GM10847 (cell line): ENCODE data around the gene MCOLN1.
A peak's percentile ranks its signal among the peaks of the same experiment; 100 is the strongest.

Experiments
- POLR2A ChIP-seq: IDR thresholded peaks from 2 replicates; pipeline ENCODE4 v1.6.1; 2011; ENCODE audit not compliant: insufficient read length; ENCODE audit errors: extremely low read depth

The MCOLN1 gene

DNA sequence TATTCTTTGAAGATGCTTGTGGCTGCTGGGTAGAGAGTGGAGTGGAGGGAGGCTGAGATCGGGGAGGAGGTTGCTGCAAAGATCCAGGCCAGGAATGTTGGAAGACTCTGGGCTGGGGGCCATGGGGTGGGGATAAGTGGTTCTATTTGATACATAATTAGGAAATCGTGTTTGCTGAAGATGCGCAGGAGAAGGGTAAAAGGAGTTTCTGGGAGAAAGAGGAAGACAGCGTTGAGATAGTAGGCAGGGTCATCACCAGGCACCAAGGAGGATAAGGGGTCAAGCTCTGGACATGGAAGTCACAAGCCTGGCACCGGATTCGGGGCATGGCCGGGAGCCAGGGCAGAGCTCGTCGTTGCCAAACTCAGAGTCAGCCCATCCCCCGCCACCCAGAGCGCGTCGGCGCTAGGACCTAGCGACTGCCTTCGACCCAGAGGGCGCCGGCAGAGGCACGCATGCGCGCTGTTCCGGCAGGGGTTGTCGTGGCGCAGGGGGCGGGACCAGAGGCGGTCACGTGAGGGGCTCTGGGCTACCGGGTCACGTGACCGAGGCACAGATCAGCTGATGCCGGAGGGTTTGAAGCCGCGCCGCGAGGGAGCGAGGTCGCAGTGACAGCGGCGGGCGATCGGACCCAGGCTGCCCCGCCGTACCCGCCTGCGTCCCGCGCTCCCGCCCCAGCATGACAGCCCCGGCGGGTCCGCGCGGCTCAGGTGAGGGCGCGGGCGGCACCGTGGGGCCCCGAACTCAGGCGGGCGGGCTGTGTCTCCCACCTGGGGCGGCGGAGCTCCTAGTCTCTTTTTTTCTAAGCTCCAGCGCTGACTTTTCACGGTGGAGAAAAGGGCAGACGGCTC lies at the start of gene MCOLN1:
Gene MCOLN1, plus strand, starts transcription at position 553 of the 851 bp plus-strand sequence. Its CDS starts 127 bp downstream, at position 680.
- peak; percentile 58 for TF ChIP-seq POLR2A

DNA sequence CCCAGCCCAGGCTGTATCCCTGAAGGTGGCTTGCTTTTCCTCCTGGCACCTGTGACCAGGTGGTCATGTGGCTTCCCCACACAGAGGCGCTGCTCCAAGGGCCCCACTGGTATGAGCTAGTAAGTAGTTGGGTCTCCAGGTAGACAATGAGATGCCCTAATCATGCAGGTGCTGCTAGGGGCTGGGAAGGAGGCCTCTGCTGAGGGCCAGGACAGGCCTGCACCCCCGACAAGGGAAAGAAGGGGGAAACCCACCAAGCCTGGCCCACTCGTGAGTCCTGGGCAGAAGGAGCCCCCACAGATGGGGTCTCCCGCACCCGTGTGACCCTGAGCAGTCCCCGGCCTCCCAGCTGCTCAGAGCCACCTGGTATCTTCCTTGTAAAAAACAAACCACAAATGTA lies 46.8 kb upstream of the MCOLN1 start:
- no peak for TF ChIP-seq POLR2A

DNA sequence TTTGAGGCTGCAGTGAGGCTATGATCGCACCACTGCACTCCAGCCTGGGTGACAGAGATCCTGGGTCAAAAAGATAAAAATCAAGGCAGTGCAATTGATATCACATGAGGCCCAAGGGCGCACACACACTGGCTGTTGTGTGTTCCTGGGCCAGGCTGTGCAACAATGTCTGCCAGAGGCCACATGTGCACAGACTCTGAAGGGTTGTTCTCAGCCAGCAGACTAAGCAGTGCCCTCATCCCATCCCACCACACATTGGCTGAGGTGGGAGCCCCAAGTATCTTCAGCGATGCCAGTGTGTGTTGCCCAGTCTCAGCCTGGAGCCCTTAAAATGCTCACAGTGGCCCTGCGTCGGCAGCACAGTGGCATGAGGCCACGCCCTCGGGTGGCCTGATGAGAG lies 46.2 kb upstream of the MCOLN1 start:
- no peak for TF ChIP-seq POLR2A

DNA sequence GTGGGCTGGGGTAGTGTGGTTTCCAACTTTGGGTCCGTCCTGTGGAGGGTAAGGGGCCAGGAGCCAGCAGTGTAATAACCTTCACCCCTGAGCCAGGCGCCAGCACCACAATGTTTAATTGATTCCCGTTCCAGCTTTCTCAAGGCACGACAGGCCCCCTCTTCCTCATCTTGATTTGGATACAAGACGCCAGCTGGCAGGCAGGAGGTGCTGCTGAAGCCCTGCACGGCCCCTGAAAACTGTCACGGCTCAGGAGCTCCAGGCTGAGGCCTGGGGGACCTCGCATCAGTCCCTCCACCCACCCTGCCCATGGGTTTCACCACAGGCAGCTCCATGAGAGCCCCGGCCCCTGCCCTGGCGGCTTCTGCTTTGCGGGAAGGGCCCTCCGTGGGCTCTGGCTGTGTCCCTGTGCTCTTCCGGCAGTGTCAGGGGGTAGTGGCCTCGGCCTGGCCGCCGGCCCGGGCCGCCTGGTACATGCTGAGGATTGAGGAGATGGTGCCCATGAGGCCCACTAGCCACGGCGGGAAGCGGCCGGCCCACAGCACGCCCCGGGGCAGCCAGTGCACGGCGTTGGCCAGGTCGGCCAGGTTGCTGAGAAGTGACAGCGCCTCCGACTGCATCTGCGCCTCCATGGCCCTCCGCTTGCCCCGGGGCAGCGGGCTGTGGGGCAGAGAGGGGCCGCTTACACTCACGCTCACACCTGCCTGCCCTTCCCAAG lies 45.5 kb upstream of the MCOLN1 start:
- no peak for TF ChIP-seq POLR2A

DNA sequence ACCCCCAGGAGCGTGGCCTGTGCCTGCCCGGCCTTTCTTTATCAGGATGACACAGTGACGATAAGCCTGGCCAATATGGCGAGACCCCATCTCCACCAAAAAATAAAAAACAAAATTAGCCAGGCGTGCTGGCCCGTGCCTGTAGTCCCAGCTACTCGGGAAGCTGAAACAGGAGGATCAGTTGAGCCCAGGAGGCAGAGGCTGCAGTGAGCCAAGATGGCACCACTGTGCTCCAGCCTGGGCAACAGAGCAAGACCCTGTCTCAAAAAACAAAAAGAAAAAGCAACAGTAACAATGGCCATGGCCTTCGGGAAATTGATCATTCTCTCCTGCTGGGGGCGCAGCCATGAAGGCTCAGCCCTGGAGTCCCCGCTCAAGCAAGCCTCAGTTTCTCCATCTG lies 44.7 kb upstream of the MCOLN1 start:
- no peak for TF ChIP-seq POLR2A

DNA sequence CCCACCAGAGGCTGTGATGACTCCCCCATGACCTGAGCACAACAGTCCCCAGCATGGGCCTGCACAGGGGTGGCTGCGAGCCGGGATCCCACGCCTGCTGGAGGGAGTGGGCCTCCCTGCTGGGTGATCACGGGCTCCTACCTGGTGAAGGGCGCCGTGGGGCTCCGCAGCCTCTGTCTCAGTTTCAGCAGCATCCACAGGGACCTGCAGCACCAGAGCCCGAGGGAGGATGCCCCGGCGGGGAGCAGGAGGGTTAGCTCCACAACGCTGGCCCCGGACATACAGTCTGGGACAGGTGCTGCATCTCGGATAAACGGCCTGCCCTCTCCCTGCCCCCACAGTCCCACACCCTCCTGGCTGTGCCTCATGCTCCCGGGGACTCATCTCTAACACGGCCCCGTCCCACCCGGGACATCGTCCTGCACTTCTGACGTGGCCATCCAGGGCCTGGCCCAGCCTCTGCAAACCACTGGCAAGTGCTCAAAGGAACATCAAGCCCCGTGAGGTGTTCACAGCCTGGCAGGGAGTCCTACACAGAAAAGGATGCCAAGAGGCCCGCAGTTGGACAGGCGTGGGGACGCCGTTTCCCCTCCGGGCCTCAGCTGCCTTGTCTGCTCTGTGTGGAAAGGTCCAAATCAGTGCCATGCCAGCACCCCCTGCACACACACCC lies 44.1 kb upstream of the MCOLN1 start:
- TF ChIP-seq POLR2A, result no peak

DNA sequence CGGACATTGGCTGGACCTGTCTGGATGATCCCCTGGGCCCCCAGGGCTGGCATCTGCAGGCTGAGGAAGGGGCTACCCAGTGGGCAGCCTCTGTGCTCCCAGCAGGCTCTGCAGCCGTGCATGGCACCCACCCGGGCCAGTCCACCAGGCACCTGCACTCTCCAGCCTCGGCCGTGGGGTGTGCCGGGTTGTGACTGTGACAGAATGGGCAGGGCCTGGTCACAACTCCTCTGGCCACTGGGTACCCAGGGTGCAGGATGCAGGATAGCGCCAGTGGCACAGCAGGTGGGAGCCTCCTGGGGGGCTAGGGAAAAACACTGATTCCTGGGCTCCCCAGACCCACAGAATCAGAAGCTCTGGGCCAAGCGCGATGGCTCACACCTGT lies 43.6 kb upstream of the MCOLN1 start:
- TF ChIP-seq POLR2A, result no peak

DNA sequence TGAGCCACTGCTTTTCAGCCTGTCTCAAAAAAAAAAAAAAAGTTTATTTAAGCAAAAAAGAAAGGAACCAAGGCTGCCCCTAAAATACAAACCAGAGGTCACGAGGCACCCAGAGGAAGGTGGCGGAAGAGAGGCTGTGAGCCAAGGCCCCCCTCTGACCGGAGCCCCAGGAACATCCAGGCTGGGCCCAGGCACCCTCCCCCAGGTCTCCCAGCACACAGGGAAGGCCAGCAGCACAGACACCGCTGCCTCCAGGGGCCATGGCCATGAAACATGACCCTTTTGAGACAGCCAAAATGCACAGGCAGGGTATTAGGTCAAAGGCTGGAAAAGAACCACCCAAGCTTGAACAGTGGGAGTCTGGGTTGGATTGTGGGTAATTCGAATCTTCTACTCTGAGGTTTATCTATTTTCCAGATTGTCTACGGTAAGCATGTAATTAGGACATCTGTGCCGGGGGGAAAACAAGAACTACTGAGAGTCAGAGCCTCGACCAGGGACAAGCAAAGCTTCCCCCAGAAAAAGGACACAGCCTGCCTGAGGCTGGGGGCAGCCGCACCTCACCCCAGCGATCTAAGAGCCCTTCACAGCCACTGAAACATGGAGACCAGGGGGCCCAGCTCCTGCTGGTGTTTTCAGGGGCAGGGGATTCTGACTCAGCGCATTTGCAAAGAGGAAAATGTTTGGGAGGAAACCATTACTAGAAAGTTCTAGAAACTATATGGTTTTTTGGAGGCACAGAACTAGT lies 42.0 kb upstream of the MCOLN1 start:
- no peak for TF ChIP-seq POLR2A

DNA sequence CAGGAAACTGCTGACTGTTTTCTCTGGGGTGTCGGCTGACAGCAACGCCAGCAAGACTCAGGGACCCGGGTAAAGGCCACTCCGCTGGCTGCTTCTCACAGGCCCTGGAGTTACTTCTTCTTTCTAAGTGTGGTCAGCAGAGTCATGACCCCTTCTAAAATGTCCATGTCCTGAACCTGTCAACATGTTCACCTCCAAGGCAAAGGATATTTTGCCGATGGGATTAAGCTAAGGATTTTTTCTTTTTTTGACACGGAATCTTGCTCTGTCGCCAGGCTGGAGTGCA lies 41.5 kb upstream of the MCOLN1 start:
- no peak for TF ChIP-seq POLR2A

DNA sequence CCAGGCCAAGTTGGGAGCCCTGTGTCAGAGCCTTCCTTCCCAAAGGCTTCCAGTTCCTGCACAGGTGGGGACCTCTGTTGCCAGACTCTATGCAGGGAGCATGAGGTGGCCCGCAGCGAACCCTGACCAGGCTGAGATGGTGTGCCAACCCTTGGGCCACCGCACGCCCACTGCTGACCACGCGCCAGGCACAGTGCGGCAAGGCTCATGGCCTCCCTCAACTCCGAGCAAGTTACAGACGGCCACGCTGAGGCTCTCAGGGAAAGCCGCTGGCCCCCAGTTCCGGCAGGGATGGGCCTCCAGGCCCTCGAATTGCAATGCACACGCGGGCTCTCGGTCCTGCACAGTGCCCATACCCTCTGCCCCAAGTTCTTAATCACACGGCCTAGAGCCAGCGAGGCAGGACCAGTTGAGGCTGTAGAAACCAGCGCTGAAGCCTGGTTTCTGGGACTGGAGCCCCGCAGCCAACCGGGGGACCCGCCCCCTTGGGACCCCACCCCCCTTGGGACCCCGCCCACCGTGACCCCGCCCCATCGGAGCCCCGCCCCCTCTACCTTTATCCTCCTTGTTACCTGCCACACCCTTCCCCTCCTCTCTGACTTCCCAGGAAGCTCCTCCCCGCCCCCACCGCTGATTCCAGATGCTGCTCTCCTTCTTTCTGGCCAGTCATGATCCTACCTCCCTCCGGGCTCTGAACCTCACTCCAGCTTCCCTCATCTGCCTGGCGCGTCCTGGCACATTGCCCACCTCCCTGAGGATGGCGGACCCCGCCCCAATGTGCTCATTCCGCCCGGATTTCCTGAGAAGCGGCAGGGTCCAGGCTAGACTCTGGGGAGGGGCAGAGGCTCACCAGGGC lies 39.6 kb upstream of the MCOLN1 start:
- TF ChIP-seq POLR2A, result no peak

DNA sequence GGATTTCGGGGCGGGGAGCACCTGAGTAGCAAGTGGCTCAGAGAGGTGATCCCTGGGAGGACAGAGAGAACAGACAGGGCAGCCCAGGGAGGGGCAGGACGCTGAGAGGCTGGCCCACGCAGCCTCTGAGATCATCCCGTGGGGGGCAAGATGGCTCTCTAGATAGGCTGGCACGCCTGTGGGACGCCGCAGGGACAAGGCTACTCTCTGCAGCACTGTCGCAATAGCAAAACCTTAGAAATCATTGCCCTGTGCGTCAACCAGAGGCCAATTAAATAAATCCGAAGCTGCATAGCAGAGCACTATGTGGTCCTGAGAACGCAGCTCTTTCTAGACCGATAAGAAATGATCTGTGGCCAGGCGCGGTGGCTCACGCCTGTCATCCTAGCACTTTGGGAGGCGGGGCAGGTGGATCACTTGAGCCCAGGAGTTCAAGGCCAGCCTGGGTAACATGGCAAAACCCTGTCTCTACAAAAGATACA lies 38.7 kb upstream of the MCOLN1 start:
- no peak for TF ChIP-seq POLR2A

DNA sequence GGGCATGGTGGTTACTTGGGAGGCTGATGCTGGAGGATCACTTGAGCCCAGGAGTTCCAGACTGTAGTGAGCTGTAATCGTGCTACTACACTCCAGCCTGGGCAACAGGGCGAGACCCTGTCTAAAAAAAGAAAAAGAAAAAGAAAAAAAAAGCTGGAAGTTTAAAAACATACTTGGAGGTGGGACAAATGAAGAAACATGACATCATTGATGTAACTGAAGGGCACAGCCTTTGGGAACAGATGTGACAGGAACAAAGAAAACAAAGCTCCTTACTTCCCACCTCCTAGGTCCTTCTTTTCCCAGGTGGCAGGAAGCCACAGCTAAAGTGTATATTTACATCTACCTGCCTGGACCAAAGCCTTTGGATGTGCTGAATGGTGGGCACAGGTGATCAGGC lies 35.5 kb upstream of the MCOLN1 start:
- TF ChIP-seq POLR2A, result no peak

DNA sequence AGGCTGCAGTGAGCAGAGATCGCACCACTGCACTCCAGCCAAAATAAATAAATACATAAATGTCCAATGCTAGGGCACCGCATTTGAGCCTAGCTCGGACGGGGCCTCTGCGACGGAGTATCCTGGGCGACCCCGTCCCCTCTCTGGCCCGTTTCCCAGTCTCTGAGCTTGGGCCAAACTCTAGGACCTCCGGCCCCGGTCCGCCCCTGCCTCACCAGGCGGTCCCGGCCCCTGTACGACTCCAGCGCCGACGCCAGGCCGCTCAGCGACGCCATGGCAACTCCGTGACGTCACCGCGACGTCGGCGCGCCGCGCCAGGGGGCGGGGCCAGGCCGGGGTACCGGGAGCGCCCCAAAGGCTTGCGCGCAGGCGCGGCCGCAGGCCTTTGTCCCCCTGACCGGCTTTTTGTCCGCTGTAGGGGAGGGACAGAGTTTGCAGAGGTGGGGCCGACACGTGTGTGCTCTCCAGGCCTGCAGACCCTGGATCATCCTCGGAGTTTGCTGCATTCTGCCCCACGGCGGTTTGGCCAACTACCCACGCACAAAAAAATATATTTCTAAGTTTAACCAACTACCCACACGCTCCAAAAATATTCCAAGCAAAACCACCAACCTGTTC lies 33.6 kb upstream of the MCOLN1 start, which contains the start of gene PEX11G:
Gene PEX11G, minus strand, starts transcription at position 300 of the 618 bp plus-strand sequence. Its CDS starts 25 bp downstream, at position 275.
- peak; percentile 77 for TF ChIP-seq POLR2A

DNA sequence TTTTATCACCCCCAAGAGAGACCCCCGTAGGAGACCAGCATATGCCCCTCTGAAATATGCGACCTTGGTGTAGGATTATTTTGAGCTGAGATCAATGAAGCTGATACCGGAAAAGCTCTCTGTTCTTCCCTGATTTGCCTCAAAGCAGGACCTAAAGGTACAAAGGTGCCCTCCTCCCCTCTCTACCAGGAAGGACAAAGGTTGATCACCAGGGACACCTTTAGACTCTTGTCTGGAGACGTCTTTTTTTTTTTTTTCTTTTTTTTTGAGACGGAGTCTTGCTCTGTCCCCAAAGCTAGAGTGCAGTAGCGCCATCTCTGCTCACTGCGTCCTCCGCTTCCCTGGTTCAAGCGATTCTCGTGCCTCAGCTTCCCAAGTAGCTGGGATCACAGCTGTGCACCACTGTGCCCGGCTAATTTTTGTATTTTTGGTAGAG lies 32.8 kb upstream of the MCOLN1 start:
- TF ChIP-seq POLR2A, result no peak
